ENCODE measurements around the gene RPS3A. TPM values are rescaled to one million over a fixed set of nuclear protein-coding genes. Genes with fewer than 3 reads are reported as not detected.

The RPS3A gene
- total RNA-seq, 5 donors from 2014 or later (not counting 1 experiment from before 2014, with no cell fraction given), result 2,890 to 3,559 (median 3,361) TPM

DNA sequence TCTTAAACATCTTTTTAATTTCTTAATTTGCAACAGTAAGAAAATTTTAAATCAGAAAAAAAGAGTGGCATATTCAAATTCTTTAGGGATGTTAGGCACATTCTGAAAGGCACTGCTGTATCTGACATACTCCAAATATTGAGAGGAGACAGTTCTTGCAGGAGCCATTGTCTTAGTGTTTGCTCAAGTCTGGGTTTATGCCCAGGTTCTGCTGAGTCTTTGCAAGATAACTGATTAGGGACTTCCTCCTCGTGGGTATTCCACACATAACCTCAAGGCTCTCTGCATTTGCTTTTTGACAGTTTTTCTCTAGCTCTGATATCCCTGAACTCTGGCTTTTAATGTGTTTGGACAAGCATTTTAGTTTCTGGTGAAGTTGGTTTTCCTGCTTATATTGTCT lies 52.6 kb downstream of the RPS3A start:
- CTCF ChIA-PET, result no interaction called here

DNA sequence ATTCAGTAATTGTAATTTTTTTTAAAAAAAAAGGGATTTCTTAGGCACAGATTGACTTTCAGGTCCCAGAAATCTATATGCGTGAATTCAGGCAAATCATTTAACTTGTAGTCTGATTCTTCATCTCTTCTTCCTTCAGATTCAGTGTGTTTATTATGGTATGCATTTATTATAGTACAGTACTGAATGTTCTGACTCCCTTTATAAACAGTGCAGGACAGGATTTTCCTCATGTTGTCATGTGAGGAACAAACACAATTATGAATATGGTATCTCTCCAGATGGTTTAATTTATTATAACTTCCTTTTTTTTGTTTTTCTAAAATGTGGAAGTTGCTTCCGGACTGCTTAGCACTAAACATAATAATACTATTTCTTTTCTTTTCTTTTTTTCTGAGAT lies 54.2 kb downstream of the RPS3A start:
- DNase-seq (no peak), ATAC-seq (replicated peaks in 1 of 4) (no peak)
- Histone ChIP-seq H3K4me3 (ENCODE audit: control insufficient read depth in 1 of 2, extremely low read depth in 1 of 2, low read length in 1 of 2) (no peak overlapping the region), H3K4me1 (ENCODE audit: control insufficient read depth in 1 of 2, extremely low read depth in 1 of 2, insufficient read depth in 2 of 2, low read length in 2 of 2) (no peaks in the 10 kb centered on the region), H3K36me3 (ENCODE audit: control insufficient read depth in 2 of 2, extremely low read depth in 1 of 2, insufficient read depth in 1 of 2, low read length in 1 of 2) (no peaks in the 10 kb centered on the region), H3K9me3 (no peaks in the 10 kb centered on the region), H3K27ac (ENCODE audit: low read length) (no peak overlapping the region), H3K27me3 (replicated peaks in 1 of 2; ENCODE audit: control insufficient read depth in 2 of 2, extremely low read depth in 1 of 2, insufficient read depth in 2 of 2, low read length in 1 of 2) (peaks cover 0 to 10% of the 10 kb centered on the region in 2 experiments)
- Mint-ChIP-seq H3K4me3 (no peak overlapping the region), H3K9me3 (peaks cover 0 to 5% (median 0%) of the 10 kb centered on the region in 3 donors), H3K36me3 (no peaks in the 10 kb centered on the region), H3K27me3 (peaks cover 14 to 22% of the 10 kb centered on the region in 2 donors), H3K4me1 (no peaks in the 10 kb centered on the region), H3K27ac (no peak overlapping the region)
- no CpG with 5 or more reads among the region's 2 CpGs for WGBS (ENCODE audit: insufficient coverage)
- POLR2A ChIA-PET, result no interaction called here
- CTCF ChIA-PET, result no interaction called here

More for the DNA sequence above, 52.6 kb downstream of the RPS3A start:
- ATAC-seq (replicated peaks in 1 of 4) (no peak), DNase-seq (no peak)
- WGBS (ENCODE audit: insufficient coverage), result no CpG with 5 or more reads among the region's 1 CpG
- Mint-ChIP-seq H3K36me3 (no peaks in the 10 kb centered on the region), H3K27ac (no peak overlapping the region), H3K4me1 (no peaks in the 10 kb centered on the region), H3K9me3 (no peaks in the 10 kb centered on the region), H3K27me3 (peaks cover 7 to 17% of the 10 kb centered on the region in 2 donors), H3K4me3 (no peak overlapping the region)
- H3K36me3 ChIP-seq (ENCODE audit: control insufficient read depth in 2 of 2, extremely low read depth in 1 of 2, insufficient read depth in 1 of 2, low read length in 1 of 2), result no peaks in the 10 kb centered on the region
- H3K4me1 ChIP-seq (ENCODE audit: control insufficient read depth in 1 of 2, extremely low read depth in 1 of 2, insufficient read depth in 2 of 2, low read length in 2 of 2), result no peaks in the 10 kb centered on the region
- H3K9me3 ChIP-seq, result no peaks in the 10 kb centered on the region
- no peak overlapping the region for H3K4me3 ChIP-seq (ENCODE audit: control insufficient read depth in 1 of 2, extremely low read depth in 1 of 2, low read length in 1 of 2)
- POLR2A ChIA-PET, result no interaction called here
- no peak overlapping the region for H3K27ac ChIP-seq (ENCODE audit: low read length)
- peaks cover 0 to 10% of the 10 kb centered on the region in 2 experiments for H3K27me3 ChIP-seq (replicated peaks in 1 of 2; ENCODE audit: control insufficient read depth in 2 of 2, extremely low read depth in 1 of 2, insufficient read depth in 2 of 2, low read length in 1 of 2)

Other genes with a start within 250 kb of the RPS3A start
- 10 to 100 TPM; 56.1 to 81.7 (median 56.9) TPM for gene LRBA, start 84.3 kb upstream of the RPS3A start, total RNA-seq
- not detected for gene PRSS48, start 177.5 kb downstream of the RPS3A start, total RNA-seq
- gene SH3D19, start 226.0 kb downstream of the RPS3A start, total RNA-seq, result under 1 TPM in 4 of 5 donors, not detected in 1; 0.38 to 0.66 (median 0.51) TPM